ENCODE results near the gene RRP12.

GRCh38 chr10:97321804-97322190, 79.3 kb downstream of the RRP12 start:
- no peak for TF ChIP-seq CTCF (IDR thresholded peaks at IDR 0.05)
- no peak for TF ChIP-seq POLR2AphosphoS5 (IDR thresholded peaks at IDR 0.05)
- TF ChIP-seq EP300 (IDR thresholded peaks at IDR 0.05), result no peak
- no peak for TF ChIP-seq POLR2A (IDR thresholded peaks at IDR 0.05)
